ENCODE measurements around the gene FNDC3A.

FNDC3A gene

GRCh38 chr13:48975856-48976575 is at the start of gene FNDC3A:
Gene FNDC3A (plus strand): TSS chr13:48975912. CDS start chr13:49006191, 30,279 bp downstream.
- DNase-seq = peak; percentile 78

GRCh38 chr13:48928757-48929430 is 46.8 kb upstream of the FNDC3A start:
- DNase-seq = no peak

- no peak for DNase-seq
Measured at GRCh38 chr13:48930918-48931317, 44.8 kb upstream of the FNDC3A start.

- no peak for DNase-seq
Measured at GRCh38 chr13:48938308-48938943, 37.3 kb upstream of the FNDC3A start.

- DNase-seq = no peak
Measured at GRCh38 chr13:48939728-48940127, 36.0 kb upstream of the FNDC3A start.

GRCh38 chr13:48942131-48942530 is 33.6 kb upstream of the FNDC3A start:
- no peak for DNase-seq

GRCh38 chr13:48944221-48944620 is 31.5 kb upstream of the FNDC3A start:
- no peak for DNase-seq

- DNase-seq = no peak
Measured at GRCh38 chr13:48945626-48946025, 30.1 kb upstream of the FNDC3A start.

- DNase-seq = no peak
Measured at GRCh38 chr13:48946163-48946562, 29.5 kb upstream of the FNDC3A start.

GRCh38 chr13:48949566-48950500 is 25.9 kb upstream of the FNDC3A start:
- DNase-seq = no peak

GRCh38 chr13:48950501-48950875 is 25.2 kb upstream of the FNDC3A start:
- no peak for DNase-seq

- DNase-seq = no peak
Measured at GRCh38 chr13:48954081-48954480, 21.6 kb upstream of the FNDC3A start.

- no peak for DNase-seq
Measured at GRCh38 chr13:48955536-48955935, 20.2 kb upstream of the FNDC3A start.

- DNase-seq = no peak
Measured at GRCh38 chr13:48961379-48961778, 14.3 kb upstream of the FNDC3A start.

GRCh38 chr13:48962281-48962680 is 13.4 kb upstream of the FNDC3A start:
- no peak for DNase-seq

GRCh38 chr13:48965736-48966135 is 10.0 kb upstream of the FNDC3A start:
- no peak for DNase-seq

- DNase-seq = no peak
Measured at GRCh38 chr13:48969685-48970084, 6.0 kb upstream of the FNDC3A start.

GRCh38 chr13:48973845-48974431 is 1.8 kb upstream of the FNDC3A start:
- no peak for DNase-seq

GRCh38 chr13:48975101-48975855 is 434 bp upstream of the FNDC3A start:
- DNase-seq = peak; percentile 37

- DNase-seq = no peak
Measured at GRCh38 chr13:48976576-48977285, 1.0 kb downstream of the FNDC3A start.

- DNase-seq = no peak
Measured at GRCh38 chr13:48977286-48977625, 1.5 kb downstream of the FNDC3A start.

Data from activated gamma-delta T cell treated with Interleukin-2 at 50 U/mL for 16 hours (primary cell).